SK-N-SH treated with all-trans-retinoic acid at 6 μM for 48 hours (cell line): ENCODE results near the gene PARP14.

Experiments used
- CREB5 ChIP-seq: fragments of 250-450 bp; sonication (Bioruptor Pico); IDR thresholded peaks from 2 replicates; pipeline ENCODE4 v1.5.1; 2020; ENCODE audit warnings: low read depth, mild to moderate bottlenecking, moderate library complexity
- ISL1 ChIP-seq: fragments of 250-450 bp; sonication (Bioruptor Pico); IDR thresholded peaks from 2 replicates; pipeline ENCODE4 v2.1.2; 2022; ENCODE audit warnings: mild to moderate bottlenecking, moderate library complexity
- TSHZ2 ChIP-seq: fragments of 250-450 bp; sonication (Bioruptor Pico); IDR thresholded peaks from 2 replicates; pipeline ENCODE4 v1.5.0; 2020; ENCODE audit warnings: mild to moderate bottlenecking, moderate library complexity
- ZFP3 ChIP-seq: fragments of 250-450 bp; sonication (Bioruptor Pico); IDR thresholded peaks from 2 replicates; pipeline ENCODE4 v1.5.0; 2020; ENCODE audit warnings: mild to moderate bottlenecking, moderate library complexity

GRCh38 chr3:122662505-122662904 is 18.1 kb upstream of the PARP14 start:
- TF ChIP-seq ZFP3 (CRISPR knock-in tag) (no peak), TSHZ2 (CRISPR knock-in tag) (no peak), ISL1 (CRISPR knock-in tag) (no peak), CREB5 (CRISPR knock-in tag) (no peak)
